ENCODE data around the gene MAD1L1.
"Not testable (repeated sequence)": the region's sequence is repeated elsewhere in the genome, so short reads cannot be mapped to it uniquely, and the experiment has no call there.

DNA sequence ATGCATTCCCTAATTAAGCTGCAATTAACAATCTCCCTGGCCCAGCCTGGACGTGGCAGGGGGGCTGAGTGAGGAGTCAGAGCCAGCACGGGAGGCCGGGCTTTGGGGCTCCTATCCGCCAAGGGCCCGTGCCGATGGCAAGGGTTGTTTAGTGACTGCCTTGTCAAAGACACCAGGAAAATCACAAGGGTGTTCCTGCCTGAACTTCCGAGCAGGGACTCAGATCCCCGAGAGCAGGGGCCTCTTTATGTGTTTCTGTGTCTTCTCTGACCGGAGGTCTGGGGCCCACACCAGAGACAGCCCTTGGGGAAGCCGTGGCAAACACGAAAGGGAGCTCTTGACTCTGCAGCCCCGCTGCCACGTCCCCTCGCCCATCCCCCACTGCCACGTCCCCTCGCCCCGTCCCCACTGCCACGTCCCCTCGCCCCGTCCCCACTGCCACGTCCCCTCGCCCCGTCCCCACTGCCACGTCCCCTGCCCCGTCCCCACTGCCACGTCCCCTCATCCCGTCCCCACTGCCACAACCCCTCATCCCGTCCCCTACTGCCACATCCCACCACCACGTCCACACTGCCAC, 303.3 kb downstream of the MAD1L1 start:
- not testable (repeated sequence) for TF ChIP-seq CTCF (IDR thresholded peaks at IDR 0.05; ENCODE audit: borderline replicate concordance, extremely low read depth, low read length, poor library complexity, severe bottlenecking); EZH2 (IDR thresholded peaks at IDR 0.05; ENCODE audit: borderline replicate concordance, low read depth, low read length, severe bottlenecking)

All from DND-41 (cell line).